GM12878 (cell line): Measurements from ENCODE around the gene HS3ST6. TPM values are rescaled to one million over a fixed set of nuclear protein-coding genes. Genes with fewer than 3 reads are reported as not detected.

Source experiments
- ATAC-seq: fragments of 200-7000 bp; cut with Tn5 transposase; 3 replicates; pipeline ENCODE4 v1.9.1; 2020; ENCODE audit warnings: mild to moderate bottlenecking, moderate library complexity
- Bru-seq: library from RNA; stranded (reverse); fragments of 400-500 nt; gene quantifications from one replicate; lab custom pipeline; 2021; lab: Mats Ljungman, UMichigan
- BruChase-seq, 2 experiments: library from RNA; stranded (reverse); fragments of 400-500 nt; gene quantifications; one replicate each; lab custom pipeline; 2021; lab: Mats Ljungman, UMichigan
- BruUV-seq: library from RNA; stranded (reverse); fragments of 400-500 nt; replicated peaks from 2 replicates; lab custom pipeline; 2021; lab: Mats Ljungman, UMichigan
- CTCF ChIA-PET: fragments of 300-600 bp; sonication (Branson Sonifier 250); formaldehyde crosslinking; extraction: SDS; loops from one replicate; lab custom pipeline; 2021; ENCODE audit warnings: inconsistent platforms; lab: Yijun Ruan, JAX
- POLR2A ChIA-PET: fragments of 350-600 bp; formaldehyde crosslinking; extraction: SDS; loops from one replicate; lab custom pipeline; 2021; ENCODE audit warnings: inconsistent platforms; lab: Charles Lee
- RAD21 ChIA-PET: fragments of 300-600 bp; sonication (Branson Sonifier 250); formaldehyde crosslinking; loops from one replicate; lab custom pipeline; 2023; ENCODE audit warnings: antibody characterized with exemption; ENCODE audit not compliant: unreplicated experiment; lab: Charles Lee
- SMC1A ChIA-PET: fragments of 300-600 bp; sonication (Branson Sonifier 250); formaldehyde crosslinking; loops from one replicate; lab custom pipeline; 2023; ENCODE audit not compliant: unreplicated experiment, uncharacterized antibody; lab: Charles Lee
- DNase-seq: peaks from one replicate; pipeline ENCODE4 v3.0.0-alpha.2; 2011; ENCODE audit warnings: low read depth, low spot score
- FAIRE-seq: peaks from 3 replicates; lab custom pipeline; 2011; peaks lifted over from hg19 to GRCh38; lab: Jason Lieb, UNC
- H2AFZ ChIP-seq: 2 replicates; pipeline ENCODE4 v1.6.0; 2011; ENCODE audit warnings: low read depth, low read length, control low read depth; ENCODE audit not compliant: control insufficient read depth
- H3K27ac ChIP-seq: 2 replicates; pipeline ENCODE4 v1.5.1; 2011; ENCODE audit warnings: control low read depth; ENCODE audit not compliant: control insufficient read depth, insufficient read depth
- H3K27me3 ChIP-seq, 2 experiments: replicated peaks in 1 of 2; 2 replicates each; pipeline versions ENCODE4 v1.6.0 to v1.6.1; 2011; ENCODE audit warnings: low read length in 1 of 2; ENCODE audit not compliant: control insufficient read depth in 2 of 2, insufficient read depth in 2 of 2
- H3K36me3 ChIP-seq, 2 experiments: 2 replicates each; pipeline ENCODE4 v1.5.1; 2011; ENCODE audit warnings: low read length in 1 of 2; ENCODE audit not compliant: control insufficient read depth in 2 of 2, insufficient read depth in 2 of 2
- H3K4me1 ChIP-seq: 2 replicates; pipeline ENCODE4 v1.6.1; 2011; ENCODE audit warnings: mild to moderate bottlenecking, low read length, moderate library complexity, mixed read lengths; ENCODE audit not compliant: control insufficient read depth, insufficient read depth
- H3K4me2 ChIP-seq: 2 replicates; pipeline ENCODE4 v1.6.0; 2011; ENCODE audit warnings: control low read depth; ENCODE audit not compliant: control insufficient read depth, insufficient read depth
- H3K4me3 ChIP-seq: fragments of 200-600 bp; sonication (generic); 2 replicates; pipeline ENCODE4 v1.5.1; 2016
- H3K79me2 ChIP-seq: 2 replicates; pipeline ENCODE4 v1.6.0; 2011; ENCODE audit warnings: low read length; ENCODE audit not compliant: control insufficient read depth, insufficient read depth
- H3K9ac ChIP-seq: 2 replicates; pipeline ENCODE4 v1.8.0; 2011; ENCODE audit warnings: low read length, control low read depth, mixed read lengths; ENCODE audit not compliant: control insufficient read depth, insufficient read depth
- H3K9me3 ChIP-seq: replicated peaks from 3 replicates; pipeline ENCODE4 v1.5.1; 2011; ENCODE audit warnings: mild to moderate bottlenecking, low read length; ENCODE audit not compliant: control insufficient read depth, insufficient read depth
- H4K20me1 ChIP-seq: 2 replicates; pipeline ENCODE4 v1.6.0; 2011; ENCODE audit not compliant: control insufficient read depth, insufficient read depth
- CEBPZ ChIP-seq: fragments of 150-350 bp; IDR thresholded peaks from 2 replicates; pipeline ENCODE4 v1.6.1; 2016; ENCODE audit warnings: low read depth, low read length
- CHD2 ChIP-seq: IDR thresholded peaks from 2 replicates; pipeline ENCODE4 v1.6.1; 2011; ENCODE audit warnings: low read depth, low read length, improper control_type of control experiment, borderline replicate concordance
- RAD21 ChIP-seq: IDR thresholded peaks from 2 replicates; pipeline ENCODE4 v1.6.1; 2011; ENCODE audit warnings: mild to moderate bottlenecking, low read depth, low read length, moderate library complexity; ENCODE audit not compliant: insufficient read depth
- WGBS: methylation state at CpG from one replicate; pipeline ENCODE4 v1.1.6; 2016; ENCODE audit warnings: low lambda C conversion rate; ENCODE audit not compliant: insufficient replicate concordance, insufficient coverage; ENCODE audit errors: missing lambda C conversion rate; 5-methylcytosine and 5-hydroxymethylcytosine counted together
- in situ Hi-C: fragments of 300-500 bp; cut with MboI; formaldehyde crosslinking; loops from 9 replicates; pipeline ENCODE4 v1.14.3; 2018; ENCODE audit warnings: mixed read lengths
- intact Hi-C: fragments of 100-400 bp; cut with micrococcal nuclease; formaldehyde crosslinking; loops from one replicate; pipeline ENCODE4 v1.14.2; 2022; ENCODE audit not compliant: unreplicated experiment
- long read RNA-seq, 2 experiments: library from polyadenylated mRNA; unstranded; transcript quantifications; one replicate each; pipeline ENCODE4 v2.0.0, GENCODE V29; 2019 to 2020
- polyA minus RNA-seq, 3 experiments: library from RNA; depleted of rRNA, polyadenylated mRNA; stranded (reverse); fragments of >200 nt; gene quantifications; 2 replicates each; pipeline ENCODE4 v1.2.3, GENCODE V29; 2011
- polyA plus RNA-seq, 11 experiments: library from polyadenylated mRNA; depleted of rRNA in 4 of 11; unstranded in 6 of 11; stranded (reverse) in 5 of 11; fragments of >200 nt; fragmentation: Nextera tagmentation in 4 of 11; fragmentation: Illumina TruSeq in 1 of 11; extraction: Ambion mirVana in 4 of 11; extraction: Trizol in 1 of 11; gene quantifications; 1 replicate in 1 of 11; 2 replicates in 10 of 11; pipeline versions ENCODE4 v1.2.1 to v1.2.3, GENCODE V29; 2011 to 2016; ENCODE audit warnings: inconsistent platforms in 2 of 11, missing spikeins in 2 of 11, low read depth in 1 of 11
- total RNA-seq, 4 experiments: library from RNA; depleted of rRNA in 3 of 4; stranded (reverse); fragments of >200 nt in 3 of 4; fragmentation: Illumina TruSeq in 1 of 4; extraction: Trizol in 1 of 4; gene quantifications; 2 replicates each; pipeline versions ENCODE4 v1.2.1 to v1.2.3, GENCODE V29; 2013 to 2021

HS3ST6 gene
- total RNA-seq (2013; cell fraction: nucleolus; rRNA removed), result not detected in 2 replicates
- total RNA-seq (2014; rRNA removed) (not detected in 2 replicates), total RNA-seq (2014; rRNA removed; fragmentation: Illumina TruSeq; extraction: Trizol) (not detected in 2 replicates), total RNA-seq (2021) (not detected in 2 replicates), polyA plus RNA-seq (2011; rRNA removed) (not detected in 2 replicates), polyA plus RNA-seq (2014; fragmentation: Illumina TruSeq; extraction: Trizol) (not detected in 2 replicates), polyA plus RNA-seq (2014; fragmentation: Nextera tagmentation; extraction: Ambion mirVana) (not detected), polyA plus RNA-seq (2014; rRNA removed) (not detected in 2 replicates), polyA plus RNA-seq (2016; fragmentation: Nextera tagmentation; extraction: Ambion mirVana) (not detected), polyA minus RNA-seq (2011; rRNA and poly(A)+ RNA removed) (not detected in 2 replicates), Bru-seq, nascent RNA (percentile 10 among the genes with signal in this experiment), BruChase-seq, experiment 1, labeled RNA remaining after a 6-hour chase (not detected), BruChase-seq, experiment 2, labeled RNA remaining after a 2-hour chase (percentile 10 among the genes with signal in this experiment)
- polyA plus RNA-seq (2011; ENCODE audit: low read depth), result not detected
- not detected in 2 replicates for polyA plus RNA-seq (2011; cell fraction: cytosol; rRNA removed)
- polyA plus RNA-seq (2011; cell fraction: nucleus; rRNA removed), result not detected in 2 replicates
- 0.14 TPM in 1 of 2 replicates, not detected in the other for polyA plus RNA-seq (2012)
- not detected in 2 replicates for polyA minus RNA-seq (2011; cell fraction: cytosol; rRNA and poly(A)+ RNA removed)
- not detected in 2 replicates for polyA minus RNA-seq (2011; cell fraction: nucleus; rRNA and poly(A)+ RNA removed)
- long read RNA-seq, experiment 1, result 0 reads
- long read RNA-seq, experiment 2, result 0 reads

- Histone ChIP-seq H3K27me3 (peaks cover 6 to 7% of the 10 kb centered on the region in 2 experiments; a peak in 3 of 4 replicates), H3K36me3 (no peaks in the 10 kb centered on the region; a peak in 1 of 4 replicates), H3K79me2 (no peaks in the 10 kb centered on the region), H4K20me1 (no peaks in the 10 kb centered on the region), H3K4me1 (no peaks in the 10 kb centered on the region), H3K9ac (no peak within 1 kb of the TSS), H3K9me3 (no peaks in the 10 kb centered on the region)
- ATAC-seq, result no peak
- WGBS, result 13% methylated on average over 23 of the region's 71 CpGs
- SMC1A ChIA-PET, result no interaction called here
- DNase-seq, result no peak
- POLR2A ChIA-PET, result no interaction called here
- TF ChIP-seq RAD21 (no peak), CHD2 (no peak), CEBPZ (no peak)
- TF ChIP-seq, all 136 proteins: peak for 0
- no TSS peak for BruUV-seq
- ChIA-PET RAD21 (no interaction called here), CTCF (no interaction called here)
- in situ Hi-C loops, result no loop called here
- no peak within 1 kb of the TSS for H3K4me2 ChIP-seq
- H2AFZ ChIP-seq, result no peak within 1 kb of the TSS
- H3K27ac ChIP-seq, result no peak within 1 kb of the TSS
- FAIRE-seq, result no peak
- intact Hi-C loops, result no loop called here
- H3K4me3 ChIP-seq, result no peak within 1 kb of the TSS
Measured at GRCh38 chr16:1918351-1919326, at the start of gene HS3ST6. TSS of gene HS3ST6 (minus strand) at chr16:1918415. CDS start at chr16:1918323, 92 bp downstream.
